ENCODE measurements around the gene JADE3. TPM values are rescaled to one million over a fixed set of nuclear protein-coding genes. Genes with fewer than 3 reads are reported as not detected.

The JADE3 gene
- total and polyA plus RNA-seq, 2 experiments from 2014 or later, result 6.4 to 18.6 TPM

- 67% methylated on average over 4 of the region's 4 CpGs for WGBS (ENCODE audit: low lambda C conversion rate, missing lambda C conversion rate)
- H3K4me2 ChIP-seq, result no peak overlapping the region
- H2AFZ ChIP-seq, result no peak overlapping the region
Measured at GRCh38 chrX:46865281-46865680, 46.9 kb upstream of the JADE3 start.

GRCh38 chrX:46866726-46867125 lies 45.5 kb upstream of the JADE3 start:
- Histone ChIP-seq H3K4me2 (no peak overlapping the region), H3K9me3 (ENCODE audit: low read depth) (no peaks in the 10 kb centered on the region), H3K36me3 (replicated peaks; ENCODE audit: insufficient read depth, low read depth) (no peaks in the 10 kb centered on the region), H3K9me2 (replicated peaks; ENCODE audit: insufficient read depth) (no peaks in the 10 kb centered on the region), H4K20me1 (ENCODE audit: insufficient read depth, poor library complexity, severe bottlenecking) (no peaks in the 10 kb centered on the region), H3K27me3 (no peaks in the 10 kb centered on the region), H2AFZ (no peak overlapping the region), H3K79me2 (no peaks in the 10 kb centered on the region), H3K4me1 (ENCODE audit: insufficient read depth) (no peaks in the 10 kb centered on the region), H3K27ac (no peak overlapping the region), H3K4me3 (no peak overlapping the region)
- TF ChIP-seq CTCF (IDR thresholded peaks at IDR 0.05; ENCODE audit: poor library complexity), result no peak
- no peak for TF ChIP-seq EZH2phosphoT487 (IDR thresholded peaks at IDR 0.05; ENCODE audit: low read depth, severe bottlenecking, unreplicated experiment)
- TF ChIP-seq EZH2 (IDR thresholded peaks at IDR 0.05; ENCODE audit: borderline replicate concordance), result no peak
- no peak for DNase-seq (ENCODE audit: low spot score)

More at GRCh38 chrX:46865281-46865680, 46.9 kb upstream of the JADE3 start:
- Histone ChIP-seq H3K27ac (no peak overlapping the region), H3K27me3 (no peaks in the 10 kb centered on the region), H3K9me2 (replicated peaks; ENCODE audit: insufficient read depth) (no peaks in the 10 kb centered on the region), H3K4me1 (ENCODE audit: insufficient read depth) (no peaks in the 10 kb centered on the region), H3K9me3 (ENCODE audit: low read depth) (no peaks in the 10 kb centered on the region), H3K79me2 (no peaks in the 10 kb centered on the region), H3K4me3 (no peak overlapping the region), H3K36me3 (replicated peaks; ENCODE audit: insufficient read depth, low read depth) (no peaks in the 10 kb centered on the region), H4K20me1 (ENCODE audit: insufficient read depth, poor library complexity, severe bottlenecking) (no peaks in the 10 kb centered on the region)
- no peak for DNase-seq (ENCODE audit: low spot score)
- TF ChIP-seq EZH2 (IDR thresholded peaks at IDR 0.05; ENCODE audit: borderline replicate concordance), result no peak
- TF ChIP-seq CTCF (IDR thresholded peaks at IDR 0.05; ENCODE audit: poor library complexity), result no peak
- no peak for TF ChIP-seq EZH2phosphoT487 (IDR thresholded peaks at IDR 0.05; ENCODE audit: low read depth, severe bottlenecking, unreplicated experiment)

GRCh38 chrX:46873746-46874145 lies 38.5 kb upstream of the JADE3 start:
- Histone ChIP-seq H2AFZ (no peak overlapping the region), H3K9me3 (ENCODE audit: low read depth) (no peaks in the 10 kb centered on the region), H3K9me2 (replicated peaks; ENCODE audit: insufficient read depth) (no peaks in the 10 kb centered on the region), H3K4me3 (no peak overlapping the region), H4K20me1 (ENCODE audit: insufficient read depth, poor library complexity, severe bottlenecking) (no peaks in the 10 kb centered on the region), H3K27ac (no peak overlapping the region), H3K27me3 (no peaks in the 10 kb centered on the region), H3K4me2 (no peak overlapping the region), H3K4me1 (ENCODE audit: insufficient read depth) (no peaks in the 10 kb centered on the region), H3K79me2 (no peaks in the 10 kb centered on the region), H3K36me3 (replicated peaks; ENCODE audit: insufficient read depth, low read depth) (no peaks in the 10 kb centered on the region)
- no peak for TF ChIP-seq EZH2 (IDR thresholded peaks at IDR 0.05; ENCODE audit: borderline replicate concordance)
- TF ChIP-seq EZH2phosphoT487 (IDR thresholded peaks at IDR 0.05; ENCODE audit: low read depth, severe bottlenecking, unreplicated experiment), result no peak
- TF ChIP-seq CTCF (IDR thresholded peaks at IDR 0.05; ENCODE audit: poor library complexity), result no peak
- 53% methylated on average over 2 of the region's 2 CpGs for WGBS (ENCODE audit: low lambda C conversion rate, missing lambda C conversion rate)
- no peak for DNase-seq (ENCODE audit: low spot score)

GRCh38 chrX:46876901-46877300 lies 35.3 kb upstream of the JADE3 start:
- no peak overlapping the region for H2AFZ ChIP-seq
- H3K36me3 ChIP-seq (replicated peaks; ENCODE audit: insufficient read depth, low read depth), result no peaks in the 10 kb centered on the region
- no peak overlapping the region for H3K4me3 ChIP-seq
- no peaks in the 10 kb centered on the region for H3K9me3 ChIP-seq (ENCODE audit: low read depth)
- H3K79me2 ChIP-seq, result no peaks in the 10 kb centered on the region
- no peaks in the 10 kb centered on the region for H4K20me1 ChIP-seq (ENCODE audit: insufficient read depth, poor library complexity, severe bottlenecking)
- no peaks in the 10 kb centered on the region for H3K4me1 ChIP-seq (ENCODE audit: insufficient read depth)
- no peaks in the 10 kb centered on the region for H3K27me3 ChIP-seq
- H3K9me2 ChIP-seq (replicated peaks; ENCODE audit: insufficient read depth), result no peaks in the 10 kb centered on the region
- TF ChIP-seq CTCF (IDR thresholded peaks at IDR 0.05; ENCODE audit: poor library complexity) (no peak), EZH2 (IDR thresholded peaks at IDR 0.05; ENCODE audit: borderline replicate concordance) (no peak), EZH2phosphoT487 (IDR thresholded peaks at IDR 0.05; ENCODE audit: low read depth, severe bottlenecking, unreplicated experiment) (no peak)
- H3K4me2 ChIP-seq, result no peak overlapping the region
- DNase-seq (ENCODE audit: low spot score), result no peak
- H3K27ac ChIP-seq, result no peak overlapping the region
